Endothelial cell of umbilical vein (primary cell): Measurements from ENCODE around the gene PCDH15. TPM values are rescaled to one million over a fixed set of nuclear protein-coding genes. Genes with fewer than 3 reads are reported as not detected.

ENCODE experiments used
- BruUV-seq: library from RNA; stranded (reverse); fragments of 400-500 nt; replicated peaks from 2 replicates; lab custom pipeline; 2021; lab: Mats Ljungman, UMichigan
- CTCF ChIA-PET: fragments of 300-600, 350-600 bp; sonication (Branson Sonifier 250); formaldehyde crosslinking; loops from one replicate; lab custom pipeline; 2021; ENCODE audit warnings: antibody characterized with exemption, inconsistent platforms; lab: Charles Lee
- POLR2A ChIA-PET: fragments of 300-600, 350-600 bp; sonication (Branson Sonifier 250); formaldehyde crosslinking; loops from one replicate; lab custom pipeline; 2021; ENCODE audit warnings: antibody characterized with exemption, inconsistent platforms; lab: Charles Lee
- DNase-seq: peaks from one replicate; pipeline ENCODE4 v3.0.0-alpha.2; 2011; ENCODE audit warnings: low read depth, low spot score
- FAIRE-seq: peaks from 2 replicates; lab custom pipeline; 2011; peaks lifted over from hg19 to GRCh38; lab: Jason Lieb, UNC
- H2AFZ ChIP-seq: 2 replicates; pipeline ENCODE4 v1.6.0; 2012; ENCODE audit warnings: low read depth, low read length, control low read depth, inconsistent platforms
- H3K27ac ChIP-seq: 2 replicates; pipeline ENCODE4 v1.5.1; 2011; ENCODE audit warnings: low read depth, mild to moderate bottlenecking, control low read depth, low read length, moderate library complexity; ENCODE audit not compliant: insufficient read depth
- H3K27me3 ChIP-seq, 2 experiments: 2 replicates each; pipeline versions ENCODE4 v1.6.0 to v1.6.1; 2011; ENCODE audit warnings: low read length in 2 of 2, mixed read lengths in 1 of 2; ENCODE audit not compliant: control insufficient read depth in 2 of 2, insufficient read depth in 2 of 2
- H3K36me3 ChIP-seq, 2 experiments: 2 replicates in 1 of 2; 3 replicates in 1 of 2; pipeline ENCODE4 v1.5.1; 2011; ENCODE audit warnings: low read length in 2 of 2, mild to moderate bottlenecking in 1 of 2, moderate library complexity in 1 of 2; ENCODE audit not compliant: control insufficient read depth in 2 of 2, insufficient read depth in 2 of 2; ENCODE audit errors: extremely low read depth in 1 of 2
- H3K4me1 ChIP-seq: 3 replicates; pipeline ENCODE4 v1.5.1; 2011; ENCODE audit warnings: mild to moderate bottlenecking, low read length; ENCODE audit not compliant: control insufficient read depth, insufficient read depth; ENCODE audit errors: extremely low read depth
- H3K4me2 ChIP-seq: 2 replicates; pipeline ENCODE4 v1.6.1; 2011; ENCODE audit warnings: low read length, control low read depth, mixed read lengths; ENCODE audit not compliant: insufficient read depth
- H3K4me3 ChIP-seq, 3 experiments: fragments of 200-600 bp in 1 of 3; sonication (generic), shearing (Covaris generic) in 1 of 3; replicated peaks in 1 of 3; 2 replicates each; pipeline ENCODE4 v1.5.1; 2011 to 2016; ENCODE audit warnings: control low read depth in 3 of 3, low read length in 3 of 3, mild to moderate bottlenecking in 2 of 3, inconsistent platforms in 1 of 3, low read depth in 1 of 3, moderate library complexity in 1 of 3; ENCODE audit not compliant: insufficient read depth in 1 of 3
- H3K79me2 ChIP-seq: 2 replicates; pipeline ENCODE4 v1.6.0; 2012; ENCODE audit warnings: low read length, inconsistent platforms; ENCODE audit not compliant: control insufficient read depth, insufficient read depth
- H3K9ac ChIP-seq: replicated peaks from 2 replicates; pipeline ENCODE3; 2011; ENCODE audit warnings: low read length, control low read depth; ENCODE audit not compliant: insufficient read depth; ENCODE audit errors: extremely low read depth
- H3K9me1 ChIP-seq: replicated peaks from 3 replicates; pipeline ENCODE4 v1.6.0; 2011; ENCODE audit warnings: mild to moderate bottlenecking, low read length; ENCODE audit not compliant: control insufficient read depth, insufficient read depth; ENCODE audit errors: extremely low read depth
- H3K9me3 ChIP-seq: replicated peaks from 2 replicates; pipeline ENCODE4 v1.5.1; 2012; ENCODE audit warnings: low read length, inconsistent platforms; ENCODE audit not compliant: control insufficient read depth, insufficient read depth
- H4K20me1 ChIP-seq: replicated peaks from 2 replicates; pipeline ENCODE3; 2011; ENCODE audit warnings: mild to moderate bottlenecking, low read length; ENCODE audit not compliant: control insufficient read depth, insufficient read depth; ENCODE audit errors: extremely low read depth
- EZH2 ChIP-seq: IDR thresholded peaks from 2 replicates; pipeline ENCODE4 v1.6.1; 2012; ENCODE audit warnings: borderline replicate concordance, low read depth, mild to moderate bottlenecking, moderate library complexity, low read length, inconsistent platforms; ENCODE audit not compliant: severe bottlenecking
- FOS ChIP-seq: IDR thresholded peaks from 2 replicates; pipeline ENCODE4 v1.6.1; 2011; ENCODE audit warnings: mild to moderate bottlenecking, low read length, moderate library complexity, borderline replicate concordance; ENCODE audit not compliant: insufficient read depth
- GATA2 ChIP-seq: IDR thresholded peaks from 2 replicates; pipeline ENCODE4 v1.7.0; 2011; ENCODE audit warnings: low read depth, mild to moderate bottlenecking, moderate library complexity, mixed read lengths, low read length; ENCODE audit not compliant: insufficient read length, insufficient read depth
- JUN ChIP-seq: IDR thresholded peaks from 2 replicates; pipeline ENCODE4 v1.6.1; 2011; ENCODE audit warnings: borderline replicate concordance, low read depth; ENCODE audit not compliant: insufficient read length, insufficient read depth
- MYC ChIP-seq: IDR thresholded peaks from one replicate; pipeline ENCODE4 v1.6.1; 2011; ENCODE audit warnings: mild to moderate bottlenecking, low read depth, low read length
- POLR2A ChIP-seq: IDR thresholded peaks from 2 replicates; pipeline ENCODE4 v1.6.1; 2012; ENCODE audit warnings: low read depth, mild to moderate bottlenecking, control low read depth, low read length
- POLR2AphosphoS5 ChIP-seq: IDR thresholded peaks from 2 replicates; pipeline ENCODE4 v1.6.1; 2012; ENCODE audit warnings: low read depth, mild to moderate bottlenecking, control low read depth, low read length, moderate library complexity; ENCODE audit not compliant: insufficient read depth
- dilution Hi-C: fragments of 300-500 bp; cut with MboI; formaldehyde crosslinking; loops from one replicate; pipeline ENCODE4 v1.15.0; 2019; ENCODE audit warnings: low sequenced_read_pairs; ENCODE audit not compliant: extremely low pct_ligation_motif_present
- intact Hi-C: fragments of 100-400 bp; cut with micrococcal nuclease; formaldehyde crosslinking; loops from one replicate; pipeline ENCODE4 v1.10.0; 2022
- polyA plus RNA-seq, 4 experiments: library from polyadenylated mRNA; depleted of rRNA in 3 of 4; stranded (reverse) in 3 of 4; unstranded in 1 of 4; fragments of >200 nt; gene quantifications; 2 replicates each; pipeline versions ENCODE4 v1.2.1 to v1.2.3, GENCODE V29; 2011 to 2012; ENCODE audit warnings: missing spikeins in 1 of 4
- total RNA-seq: library from RNA; stranded (reverse); gene quantifications from 2 replicates; pipeline ENCODE4 v1.2.3, GENCODE V29; 2021
- TF ChIP-seq, protein P1 (sequence below), 2 donors: IDR thresholded peaks; 1 replicate in 1 of 2; 2 replicates in 1 of 2; pipeline ENCODE4 v1.5.1; 2011; ENCODE audit warnings: low read length in 2 of 2, mild to moderate bottlenecking in 2 of 2, moderate library complexity in 2 of 2, control low read depth in 1 of 2, inconsistent platforms in 1 of 2, low read depth in 1 of 2; ENCODE audit not compliant: insufficient read depth in 1 of 2; ENCODE audit errors: extremely low read depth in 1 of 2
- TF ChIP-seq, protein P2 (sequence below): IDR thresholded peaks from 2 replicates; pipeline ENCODE4 v1.6.1; 2011; ENCODE audit not compliant: insufficient read depth, insufficient read length

The PCDH15 gene
- total and polyA plus RNA-seq, 2 donors (not counting 3 experiments of a cell fraction or from before 2014, with no cell fraction given): 0.04 TPM; not detected in 1

DNA sequence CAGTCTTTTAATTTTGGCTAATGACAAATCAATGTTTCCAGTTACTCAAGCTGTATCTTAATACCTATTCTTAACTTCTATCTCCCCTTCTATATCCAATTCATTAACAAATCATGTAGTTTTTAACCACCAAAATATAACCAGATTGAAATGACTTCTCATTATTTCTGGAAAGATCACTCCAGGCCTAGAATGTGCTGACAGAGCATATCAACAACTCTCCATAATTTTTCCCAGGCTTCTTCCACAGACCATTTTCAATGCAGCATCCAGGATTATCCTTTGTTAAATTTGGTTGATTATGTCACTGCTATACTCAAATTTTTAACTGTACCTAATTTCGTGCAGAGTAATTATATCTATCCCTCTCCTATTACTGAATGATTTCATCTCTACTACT is 704.1 kb downstream of the PCDH15 start:
- no peak overlapping the region for H2AFZ ChIP-seq
- H3K79me2 ChIP-seq: no peaks in the 10 kb centered on the region
- DNase-seq (no peak), FAIRE-seq (no peak)
- H3K27ac ChIP-seq: no peak overlapping the region
- ChIA-PET CTCF (interaction anchor here (1.6 kb wide), 1 partner anchor 33 kb away, joined by 3 read pairs; no protein-coding TSS in a partner anchor), POLR2A (no interaction called here)
- TF ChIP-seq POLR2AphosphoS5: no peak
- TF ChIP-seq, protein P1, sequence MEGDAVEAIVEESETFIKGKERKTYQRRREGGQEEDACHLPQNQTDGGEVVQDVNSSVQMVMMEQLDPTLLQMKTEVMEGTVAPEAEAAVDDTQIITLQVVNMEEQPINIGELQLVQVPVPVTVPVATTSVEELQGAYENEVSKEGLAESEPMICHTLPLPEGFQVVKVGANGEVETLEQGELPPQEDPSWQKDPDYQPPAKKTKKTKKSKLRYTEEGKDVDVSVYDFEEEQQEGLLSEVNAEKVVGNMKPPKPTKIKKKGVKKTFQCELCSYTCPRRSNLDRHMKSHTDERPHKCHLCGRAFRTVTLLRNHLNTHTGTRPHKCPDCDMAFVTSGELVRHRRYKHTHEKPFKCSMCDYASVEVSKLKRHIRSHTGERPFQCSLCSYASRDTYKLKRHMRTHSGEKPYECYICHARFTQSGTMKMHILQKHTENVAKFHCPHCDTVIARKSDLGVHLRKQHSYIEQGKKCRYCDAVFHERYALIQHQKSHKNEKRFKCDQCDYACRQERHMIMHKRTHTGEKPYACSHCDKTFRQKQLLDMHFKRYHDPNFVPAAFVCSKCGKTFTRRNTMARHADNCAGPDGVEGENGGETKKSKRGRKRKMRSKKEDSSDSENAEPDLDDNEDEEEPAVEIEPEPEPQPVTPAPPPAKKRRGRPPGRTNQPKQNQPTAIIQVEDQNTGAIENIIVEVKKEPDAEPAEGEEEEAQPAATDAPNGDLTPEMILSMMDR (IDR thresholded peaks at IDR 0.05; ENCODE audit: extremely low read depth in 1 of 2, insufficient read depth in 1 of 2, low read depth in 1 of 2, low read length in 2 of 2): no peak
- TF ChIP-seq JUN: no peak
- TF ChIP-seq GATA2: no peak
- TF ChIP-seq, protein P2, sequence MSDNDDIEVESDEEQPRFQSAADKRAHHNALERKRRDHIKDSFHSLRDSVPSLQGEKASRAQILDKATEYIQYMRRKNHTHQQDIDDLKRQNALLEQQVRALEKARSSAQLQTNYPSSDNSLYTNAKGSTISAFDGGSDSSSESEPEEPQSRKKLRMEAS: no peak
- no peak for TF ChIP-seq EZH2
- no peak for TF ChIP-seq POLR2A
- TF ChIP-seq FOS: no peak
- no peak for TF ChIP-seq MYC
- no peak overlapping the region for H3K9ac ChIP-seq
- no peaks in the 10 kb centered on the region for H3K27me3 ChIP-seq
- BruUV-seq: no TSS peak
- no peaks in the 10 kb centered on the region for H3K4me1 ChIP-seq
- no peaks in the 10 kb centered on the region for H3K9me3 ChIP-seq
- no peaks in the 10 kb centered on the region for H3K36me3 ChIP-seq
- H3K4me3 ChIP-seq: no peak overlapping the region
- dilution Hi-C loops: no loop called here
- no peak overlapping the region for H3K4me2 ChIP-seq
- intact Hi-C loops: no loop called here
- no peaks in the 10 kb centered on the region for H3K9me1 ChIP-seq
- no peaks in the 10 kb centered on the region for H4K20me1 ChIP-seq
